GM23338 (cell line): ENCODE results near the gene ZFYVE27. TPM values are rescaled to one million over a fixed set of nuclear protein-coding genes. Genes with fewer than 3 reads are reported as not detected.

Experiments used
- ATAC-seq: fragments of 200-7000 bp; cut with Tn5 transposase; 3 replicates; pipeline ENCODE4 v1.9.1; 2020
- DNase-seq: peaks from one replicate; pipeline ENCODE4 v3.0.0-alpha.2; 2015; ENCODE audit warnings: low spot score
- H2AFZ ChIP-seq: fragments of 200-600 bp; sonication (generic); 2 replicates; pipeline ENCODE4 v1.8.0; 2016; ENCODE audit warnings: antibody characterized with exemption, mild to moderate bottlenecking, moderate library complexity
- H3F3A ChIP-seq: fragments of 200-600 bp; sonication (generic); replicated peaks from 2 replicates; pipeline ENCODE4 v1.8.0; 2017; ENCODE audit warnings: antibody characterized with exemption, mixed run types, low read depth
- H3K27ac ChIP-seq: fragments of 200-600 bp; sonication (generic); 2 replicates; pipeline ENCODE4 v1.6.1; 2016; ENCODE audit warnings: low read depth
- H3K27me3 ChIP-seq: fragments of 200-600 bp; sonication (generic); 2 replicates; pipeline ENCODE4 v1.8.0; 2016; ENCODE audit warnings: mild to moderate bottlenecking, mixed run types, moderate library complexity; ENCODE audit not compliant: insufficient read depth
- H3K36me3 ChIP-seq: fragments of 200-600 bp; sonication (generic); 2 replicates; pipeline ENCODE4 v1.8.0; 2016; ENCODE audit warnings: mild to moderate bottlenecking; ENCODE audit not compliant: insufficient read depth
- H3K4me1 ChIP-seq: fragments of 200-600 bp; sonication (generic); 2 replicates; pipeline ENCODE4 v1.8.0; 2016; ENCODE audit warnings: mild to moderate bottlenecking, moderate library complexity; ENCODE audit not compliant: insufficient read depth
- H3K4me2 ChIP-seq: fragments of 200-600 bp; sonication (generic); 2 replicates; pipeline ENCODE4 v1.7.1; 2017; ENCODE audit warnings: mixed run types
- H3K4me3 ChIP-seq: fragments of 200-600 bp; sonication (generic); 2 replicates; pipeline ENCODE4 v1.6.1; 2016; ENCODE audit warnings: mixed run types
- H3K79me2 ChIP-seq: fragments of 200-600 bp; sonication (generic); replicated peaks from 2 replicates; pipeline ENCODE4 v1.8.0; 2017; ENCODE audit warnings: mild to moderate bottlenecking; ENCODE audit not compliant: insufficient read depth
- H3K9me2 ChIP-seq: fragments of 200-600 bp; sonication (generic); 2 replicates; pipeline ENCODE4 v1.8.0; 2017; ENCODE audit not compliant: insufficient read depth
- H4K20me1 ChIP-seq: fragments of 200-600 bp; sonication (generic); replicated peaks from 2 replicates; pipeline ENCODE4 v1.8.0; 2017; ENCODE audit warnings: mild to moderate bottlenecking; ENCODE audit not compliant: insufficient read depth
- H3K27ac Mint-ChIP-seq: 2 replicates; pipeline ENCODE4 v1.8.0; 2020; ENCODE audit warnings: inconsistent platforms, mild to moderate bottlenecking, moderate library complexity, mixed read lengths
- H3K27me3 Mint-ChIP-seq: 3 replicates; pipeline ENCODE4 v1.8.0; 2022; ENCODE audit warnings: low read depth, mild to moderate bottlenecking, moderate library complexity, mixed read lengths, inconsistent platforms; ENCODE audit not compliant: insufficient read depth, poor library complexity
- H3K36me3 Mint-ChIP-seq: 3 replicates; pipeline ENCODE4 v1.8.0; 2021; ENCODE audit warnings: low read depth, mild to moderate bottlenecking, inconsistent platforms, moderate library complexity, mixed read lengths
- H3K4me1 Mint-ChIP-seq: 3 replicates; pipeline ENCODE4 v1.8.0; 2020; ENCODE audit warnings: mild to moderate bottlenecking, inconsistent platforms, mixed read lengths
- H3K4me3 Mint-ChIP-seq: 3 replicates; pipeline ENCODE4 v1.8.0; 2021; ENCODE audit warnings: moderate library complexity, mild to moderate bottlenecking, inconsistent platforms, mixed read lengths
- H3K9me3 Mint-ChIP-seq: 3 replicates; pipeline ENCODE4 v1.8.0; 2020; ENCODE audit warnings: moderate library complexity, mild to moderate bottlenecking, inconsistent platforms, mixed read lengths
- CREB1 ChIP-seq: fragments of 250-450 bp; sonication (Bioruptor Pico); IDR thresholded peaks from 2 replicates; pipeline ENCODE4 v1.5.0; 2020; ENCODE audit warnings: low read depth, mild to moderate bottlenecking, moderate library complexity
- CTCF ChIP-seq, 2 experiments: fragments of 200-600 bp in 1 of 2; sonication (generic) in 1 of 2; conservative IDR thresholded peaks; 2 replicates each; pipeline versions ENCODE4 v1.5.1 to v1.6.1; 2016 to 2017; ENCODE audit warnings: antibody characterized with exemption in 2 of 2, low read depth in 2 of 2, mild to moderate bottlenecking in 2 of 2, moderate library complexity in 1 of 2
- ETS1 ChIP-seq: IDR thresholded peaks from 2 replicates; pipeline ENCODE4 v1.6.1; 2016; ENCODE audit warnings: antibody characterized with exemption
- EZH2 ChIP-seq: fragments of 200-600 bp; sonication (generic); IDR thresholded peaks from one replicate; pipeline ENCODE4 v1.8.0; 2017; ENCODE audit warnings: antibody characterized with exemption, mild to moderate bottlenecking, low read depth; ENCODE audit not compliant: unreplicated experiment
- EZH2phosphoT487 ChIP-seq: fragments of 200-600 bp; sonication (generic); IDR thresholded peaks from one replicate; pipeline ENCODE4 v1.8.1; 2018; ENCODE audit warnings: antibody characterized with exemption; ENCODE audit not compliant: unreplicated experiment
- JUNB ChIP-seq: IDR thresholded peaks from one replicate; pipeline ENCODE4 v1.6.1; 2016; ENCODE audit warnings: antibody characterized with exemption; ENCODE audit not compliant: unreplicated experiment
- NANOG ChIP-seq: IDR thresholded peaks from 2 replicates; pipeline ENCODE4 v1.6.1; 2016; ENCODE audit warnings: antibody characterized with exemption, borderline replicate concordance
- POLR2AphosphoS5 ChIP-seq: IDR thresholded peaks from 2 replicates; pipeline ENCODE4 v1.6.1; 2016; ENCODE audit warnings: antibody characterized with exemption, low read depth
- REST ChIP-seq: IDR thresholded peaks from one replicate; pipeline ENCODE4 v1.6.1; 2018; ENCODE audit warnings: antibody characterized with exemption; ENCODE audit not compliant: unreplicated experiment
- STAT1 ChIP-seq: IDR thresholded peaks from one replicate; pipeline ENCODE4 v1.6.1; 2016; ENCODE audit warnings: antibody characterized with exemption; ENCODE audit not compliant: unreplicated experiment
- ZNF114 ChIP-seq: fragments of 250-450 bp; sonication (Bioruptor Pico); IDR thresholded peaks from 2 replicates; pipeline ENCODE4 v1.5.0; 2020; ENCODE audit warnings: mild to moderate bottlenecking, moderate library complexity
- ZNF331 ChIP-seq: fragments of 250-450 bp; sonication (Bioruptor Pico); IDR thresholded peaks from 2 replicates; pipeline ENCODE4 v1.5.0; 2020; ENCODE audit warnings: low read depth, mild to moderate bottlenecking, moderate library complexity
- ZNF462 ChIP-seq: fragments of 250-450 bp; sonication (Bioruptor Pico); IDR thresholded peaks from 2 replicates; pipeline ENCODE4 v1.5.0; 2020; ENCODE audit warnings: mild to moderate bottlenecking, moderate library complexity
- polyA plus RNA-seq: library from polyadenylated mRNA; unstranded; fragments of >200 nt; fragmentation: Nextera tagmentation; extraction: Ambion mirVana; gene quantifications from 2 replicates; pipeline ENCODE4 v1.2.1, GENCODE V29; 2016
- total RNA-seq: library from RNA; depleted of rRNA; stranded (reverse); fragments of >200 nt; shearing (Covaris generic); gene quantifications from 2 replicates; pipeline ENCODE4 v1.2.3, GENCODE V29; 2014

Gene ZFYVE27
- total and polyA plus RNA-seq, 2 experiments from 2014 or later: 15.0 to 25.8 TPM

GRCh38 chr10:97732052-97732359 lies 4.9 kb upstream of the ZFYVE27 start:
- Histone ChIP-seq H3K27ac (no peak overlapping the region), H2AFZ (no peak overlapping the region), H4K20me1 (no peaks in the 10 kb centered on the region), H3K4me2 (no peak overlapping the region), H3K4me3 (no peak overlapping the region), H3F3A (0 out of 2 replicates have a peak, but pooled peaks cover 2% of the 10 kb centered on the region), H3K9me2 (peaks cover 10% of the 10 kb centered on the region; the same call in 1 of the 2 replicates), H3K36me3 (no peaks in the 10 kb centered on the region), H3K27me3 (peaks cover 27% of the 10 kb centered on the region), H3K79me2 (no peaks in the 10 kb centered on the region), H3K4me1 (no peaks in the 10 kb centered on the region)
- no peak overlapping the region for H3K27ac Mint-ChIP-seq
- peaks cover 16% of the 10 kb centered on the region for H3K36me3 Mint-ChIP-seq
- ATAC-seq (no peak), DNase-seq (no peak)
- TF ChIP-seq STAT1 (no peak), ZNF331 (CRISPR knock-in tag) (no peak), CTCF (conservative IDR thresholded peaks at IDR 0.05; ENCODE audit: low read depth in 2 of 2) (no peak), NANOG (no peak), ZNF462 (CRISPR knock-in tag) (no peak), JUNB (no peak), POLR2AphosphoS5 (no peak), EZH2phosphoT487 (no peak), EZH2 (no peak), REST (no peak), ETS1 (no peak), ZNF114 (CRISPR knock-in tag) (no peak), CREB1 (CRISPR knock-in tag) (no peak)
- H3K4me1 Mint-ChIP-seq: no peaks in the 10 kb centered on the region
- H3K9me3 Mint-ChIP-seq: peaks cover 16% of the 10 kb centered on the region
- H3K27me3 Mint-ChIP-seq: peaks cover 22% of the 10 kb centered on the region
- no peak overlapping the region for H3K4me3 Mint-ChIP-seq
